Spinal cord (tissue), 10 donors: Measurements from ENCODE around the gene TLCD3B. TPM values are rescaled to one million over a fixed set of nuclear protein-coding genes. Genes with fewer than 3 reads are reported as not detected.

Experiments
- DNase-seq, 6 donors: peaks; one replicate each; pipeline versions ENCODE4 v3.0.0 to v3.0.0-alpha.2; 2013 to 2015; ENCODE audit warnings: low spot score in 6 of 6, low read depth in 4 of 6
- H3K27ac ChIP-seq: one replicate; pipeline ENCODE4 v1.5.1; 2013; ENCODE audit warnings: low read depth, low read length, control low read depth
- H3K27me3 ChIP-seq: one replicate; pipeline ENCODE4 v1.6.1; 2013; ENCODE audit warnings: low read length; ENCODE audit not compliant: control insufficient read depth, insufficient read depth
- H3K36me3 ChIP-seq: one replicate; pipeline ENCODE4 v1.6.1; 2013; ENCODE audit warnings: low read length; ENCODE audit not compliant: control insufficient read depth, insufficient read depth
- H3K4me1 ChIP-seq: one replicate; pipeline ENCODE4 v1.6.1; 2013; ENCODE audit warnings: low read length; ENCODE audit not compliant: control insufficient read depth, insufficient read depth
- H3K4me3 ChIP-seq: one replicate; pipeline ENCODE4 v1.5.1; 2013; ENCODE audit warnings: low read depth, low read length, control low read depth
- H3K9me3 ChIP-seq: one replicate; pipeline ENCODE4 v1.6.1; 2013; ENCODE audit warnings: low read length; ENCODE audit not compliant: control insufficient read depth, insufficient read depth
- WGBS: methylation state at CpG from one replicate; pipeline ENCODE4 v1.1.5; 2013; ENCODE audit warnings: missing lambda C conversion rate; ENCODE audit not compliant: insufficient coverage; 5-methylcytosine and 5-hydroxymethylcytosine counted together
- polyA plus RNA-seq, 2 donors: library from polyadenylated mRNA; unstranded; fragments of 120-200 nt; gene quantifications; one replicate each; pipeline ENCODE4 v1.2.1, GENCODE V29; 2013; ENCODE audit not compliant: insufficient read length in 2 of 2
- total RNA-seq, 2 donors: library from RNA; depleted of rRNA in 1 of 2; stranded (reverse); fragments of 120-200 nt in 1 of 2; fragments of >200 nt in 1 of 2; gene quantifications; one replicate each; pipeline versions ENCODE4 v1.2.3 to v1.2.4, GENCODE V29; 2013 to 2014
- donor health status: healthy.

TLCD3B gene
- total and polyA plus RNA-seq, 4 donors = 10.2 to 136 (median 69.1) TPM

- Histone ChIP-seq H3K27me3 (peaks cover 2% of the 10 kb centered on the region), H3K4me3 (no peak overlapping the region), H3K36me3 (peaks cover 47% of the 10 kb centered on the region), H3K27ac (no peak overlapping the region), H3K4me1 (peaks cover 58% of the 10 kb centered on the region), H3K9me3 (no peaks in the 10 kb centered on the region)
- 15% methylated on average over 15 of the region's 18 CpGs for whole genome bisulfite sequencing
- no peak for DNase-seq
Measured at GRCh38 chr16:30028438-30029076, 2.5 kb downstream of the TLCD3B start.

- Histone ChIP-seq H3K4me3 (no peak overlapping the region), H3K27ac (no peak overlapping the region), H3K9me3 (no peaks in the 10 kb centered on the region), H3K4me1 (peaks cover 58% of the 10 kb centered on the region), H3K27me3 (peaks cover 2% of the 10 kb centered on the region), H3K36me3 (peaks cover 47% of the 10 kb centered on the region)
- DNase-seq = no peak
- WGBS = 55% methylated on average over 11 of the region's 13 CpGs
Measured at GRCh38 chr16:30027588-30028437, 3.3 kb downstream of the TLCD3B start.

GRCh38 chr16:30026449-30026848 is 4.6 kb downstream of the TLCD3B start:
- H3K4me1 ChIP-seq = peaks cover 50% of the 10 kb centered on the region
- H3K27ac ChIP-seq = no peak overlapping the region
- peaks cover 47% of the 10 kb centered on the region for H3K36me3 ChIP-seq
- H3K27me3 ChIP-seq = peaks cover 2% of the 10 kb centered on the region
- no peaks in the 10 kb centered on the region for H3K9me3 ChIP-seq
- H3K4me3 ChIP-seq = no peak overlapping the region
- no peak for DNase-seq
- 93% methylated on average over 18 of the region's 18 CpGs for WGBS

GRCh38 chr16:30025574-30025973 is 5.5 kb downstream of the TLCD3B start:
- Histone ChIP-seq H3K4me1 (peaks cover 52% of the 10 kb centered on the region), H3K36me3 (peaks cover 47% of the 10 kb centered on the region), H3K27ac (no peak overlapping the region), H3K27me3 (no peaks in the 10 kb centered on the region), H3K4me3 (no peak overlapping the region), H3K9me3 (no peaks in the 10 kb centered on the region)
- 80% methylated on average over 5 of the region's 7 CpGs for WGBS
- no peak for DNase-seq

GRCh38 chr16:30025156-30025555 is 5.9 kb downstream of the TLCD3B start:
- Histone ChIP-seq H3K27me3 (no peaks in the 10 kb centered on the region), H3K36me3 (peaks cover 47% of the 10 kb centered on the region), H3K9me3 (no peaks in the 10 kb centered on the region), H3K4me3 (no peak overlapping the region), H3K27ac (no peak overlapping the region), H3K4me1 (peaks cover 49% of the 10 kb centered on the region)
- no peak for DNase-seq
- 81% methylated on average over 18 of the region's 20 CpGs for WGBS

GRCh38 chr16:30024451-30024850 is 6.6 kb downstream of the TLCD3B start:
- no peak overlapping the region for H3K27ac ChIP-seq
- H3K9me3 ChIP-seq = no peaks in the 10 kb centered on the region
- H3K4me1 ChIP-seq = peaks cover 42% of the 10 kb centered on the region
- H3K27me3 ChIP-seq = no peaks in the 10 kb centered on the region
- H3K4me3 ChIP-seq = no peak overlapping the region
- no peak for DNase-seq
- H3K36me3 ChIP-seq = peaks cover 47% of the 10 kb centered on the region
- WGBS = 82% methylated on average over 3 of the region's 16 CpGs

GRCh38 chr16:30023586-30023985 is 7.5 kb downstream of the TLCD3B start:
- H3K4me1 ChIP-seq = peaks cover 33% of the 10 kb centered on the region
- H3K9me3 ChIP-seq = no peaks in the 10 kb centered on the region
- no peaks in the 10 kb centered on the region for H3K27me3 ChIP-seq
- no peak for DNase-seq
- no peak overlapping the region for H3K27ac ChIP-seq
- 83% methylated on average over 10 of the region's 11 CpGs for WGBS
- H3K4me3 ChIP-seq = no peak overlapping the region
- peaks cover 45% of the 10 kb centered on the region for H3K36me3 ChIP-seq

GRCh38 chr16:30022887-30023286 is 8.2 kb downstream of the TLCD3B start, which contains the start of gene C16orf92:
TSS of gene C16orf92 (plus strand) at chr16:30023198. CDS start at chr16:30023341, 143 bp downstream.
- WGBS = 88% methylated on average over 2 of the region's 6 CpGs
- no peaks in the 10 kb centered on the region for H3K9me3 ChIP-seq
- H3K27me3 ChIP-seq = no peaks in the 10 kb centered on the region
- DNase-seq = no peak
- peaks cover 39% of the 10 kb centered on the region for H3K36me3 ChIP-seq
- peaks cover 26% of the 10 kb centered on the region for H3K4me1 ChIP-seq
- H3K4me3 ChIP-seq = no peak within 1 kb of the TSS
- H3K27ac ChIP-seq = no peak within 1 kb of the TSS

- Histone ChIP-seq H3K4me1 (peaks cover 15% of the 10 kb centered on the region), H3K4me3 (no peak overlapping the region), H3K36me3 (peaks cover under 1% of the 10 kb centered on the region), H3K27ac (no peak overlapping the region), H3K27me3 (no peaks in the 10 kb centered on the region), H3K9me3 (no peaks in the 10 kb centered on the region)
- 79% methylated on average over 3 of the region's 4 CpGs for WGBS
- no peak for DNase-seq
Measured at GRCh38 chr16:30018731-30019158, 12.3 kb downstream of the TLCD3B start.
